Prostate gland (tissue), 2 donors: ENCODE measurements around the gene RCN2.

Experiments
- CTCF ChIP-seq, 4 experiments: fragments of 200-600 bp in 2 of 4; fragments of 450-650 bp in 2 of 4; sonication (generic) in 2 of 4; IDR thresholded peaks; 1 replicate in 3 of 4; 2 replicates in 1 of 4; pipeline ENCODE4 v1.5.1; 2016 to 2019; ENCODE audit warnings: antibody characterized with exemption in 4 of 4, mild to moderate bottlenecking in 2 of 4, moderate library complexity in 2 of 4
- POLR2A ChIP-seq: fragments of 450-650 bp; IDR thresholded peaks from one replicate; pipeline ENCODE4 v1.6.1; 2016; ENCODE audit warnings: antibody characterized with exemption, mild to moderate bottlenecking

- no peak for TF ChIP-seq CTCF (IDR thresholded peaks at IDR 0.05)
- TF ChIP-seq POLR2A = no peak
These were observed 44.6 kb downstream of the RCN2 start for GRCh38 chr15:76976141-76976540.
